ENCODE data around the gene PLEKHA1.

- TF ChIP-seq, protein P1, sequence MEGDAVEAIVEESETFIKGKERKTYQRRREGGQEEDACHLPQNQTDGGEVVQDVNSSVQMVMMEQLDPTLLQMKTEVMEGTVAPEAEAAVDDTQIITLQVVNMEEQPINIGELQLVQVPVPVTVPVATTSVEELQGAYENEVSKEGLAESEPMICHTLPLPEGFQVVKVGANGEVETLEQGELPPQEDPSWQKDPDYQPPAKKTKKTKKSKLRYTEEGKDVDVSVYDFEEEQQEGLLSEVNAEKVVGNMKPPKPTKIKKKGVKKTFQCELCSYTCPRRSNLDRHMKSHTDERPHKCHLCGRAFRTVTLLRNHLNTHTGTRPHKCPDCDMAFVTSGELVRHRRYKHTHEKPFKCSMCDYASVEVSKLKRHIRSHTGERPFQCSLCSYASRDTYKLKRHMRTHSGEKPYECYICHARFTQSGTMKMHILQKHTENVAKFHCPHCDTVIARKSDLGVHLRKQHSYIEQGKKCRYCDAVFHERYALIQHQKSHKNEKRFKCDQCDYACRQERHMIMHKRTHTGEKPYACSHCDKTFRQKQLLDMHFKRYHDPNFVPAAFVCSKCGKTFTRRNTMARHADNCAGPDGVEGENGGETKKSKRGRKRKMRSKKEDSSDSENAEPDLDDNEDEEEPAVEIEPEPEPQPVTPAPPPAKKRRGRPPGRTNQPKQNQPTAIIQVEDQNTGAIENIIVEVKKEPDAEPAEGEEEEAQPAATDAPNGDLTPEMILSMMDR (conservative IDR thresholded peaks at IDR 0.05; ENCODE audit: low read length): no peak
- no peak for TF ChIP-seq EZH2phosphoT487 (IDR thresholded peaks at IDR 0.05; ENCODE audit: borderline replicate concordance, low read depth, low read length)
Observed at GRCh38 chr10:122466951-122467381, 92.5 kb downstream of the PLEKHA1 start.

Data from OCI-LY7 (cell line).